Cerebellar cortex (tissue), 1 donor: ENCODE measurements around the gene PRKCD.

Source experiments
- DNase-seq: peaks from one replicate; pipeline ENCODE4 v3.0.0-alpha.2; 2015; ENCODE audit warnings: low spot score

The PRKCD gene

DNA sequence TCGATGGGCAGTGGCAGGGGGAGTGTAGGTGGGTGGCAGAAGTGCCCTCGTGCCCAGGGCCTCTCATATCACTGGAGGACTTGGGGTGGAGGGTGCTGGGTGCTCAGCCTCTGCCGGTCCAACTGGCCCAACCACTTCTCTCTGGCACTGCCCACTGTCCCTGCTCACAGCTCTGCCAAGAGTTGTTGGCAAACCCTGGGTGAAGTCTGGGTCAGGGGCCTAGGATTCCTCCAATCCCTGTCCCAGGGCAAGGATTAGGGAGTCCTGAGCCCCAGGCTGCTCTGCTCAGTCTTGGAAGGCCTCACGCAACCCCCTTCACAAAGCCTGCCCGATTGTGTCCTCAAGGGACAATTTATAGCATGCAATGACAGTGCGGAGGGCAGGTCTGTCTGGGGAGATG is 5.2 kb upstream of the PRKCD start:
- no peak for DNase-seq

DNA sequence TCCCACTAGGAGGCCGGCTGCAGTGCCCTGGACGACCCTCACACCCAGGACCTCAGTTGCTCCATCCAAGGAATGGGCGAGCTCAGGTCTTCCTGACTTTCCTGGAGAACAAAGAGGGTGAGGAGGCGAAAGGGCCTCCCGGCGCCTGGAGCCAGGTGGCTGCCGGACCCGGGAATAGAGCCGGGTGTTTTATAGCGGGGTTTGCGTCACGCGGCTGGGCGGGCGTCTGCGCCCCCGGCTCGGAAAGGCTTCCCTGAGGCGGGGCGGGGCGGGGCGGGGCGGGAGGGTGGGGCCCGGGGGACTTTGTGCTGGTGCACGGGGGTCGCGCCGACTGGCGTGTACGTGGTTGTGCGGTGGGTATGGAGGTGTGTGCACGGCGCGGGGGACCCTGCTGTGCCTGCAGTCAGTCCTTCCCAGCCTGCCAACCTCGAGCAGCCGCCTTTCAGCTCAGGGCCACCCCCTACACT is 4.6 kb upstream of the PRKCD start:
- no peak for DNase-seq

GRCh38 chr3:53157974-53158580 is 2.9 kb upstream of the PRKCD start:
- no peak for DNase-seq

GRCh38 chr3:53158765-53159155 is 2.2 kb upstream of the PRKCD start:
- no peak for DNase-seq

GRCh38 chr3:53159156-53160060 is 1.6 kb upstream of the PRKCD start:
- no peak for DNase-seq

DNA sequence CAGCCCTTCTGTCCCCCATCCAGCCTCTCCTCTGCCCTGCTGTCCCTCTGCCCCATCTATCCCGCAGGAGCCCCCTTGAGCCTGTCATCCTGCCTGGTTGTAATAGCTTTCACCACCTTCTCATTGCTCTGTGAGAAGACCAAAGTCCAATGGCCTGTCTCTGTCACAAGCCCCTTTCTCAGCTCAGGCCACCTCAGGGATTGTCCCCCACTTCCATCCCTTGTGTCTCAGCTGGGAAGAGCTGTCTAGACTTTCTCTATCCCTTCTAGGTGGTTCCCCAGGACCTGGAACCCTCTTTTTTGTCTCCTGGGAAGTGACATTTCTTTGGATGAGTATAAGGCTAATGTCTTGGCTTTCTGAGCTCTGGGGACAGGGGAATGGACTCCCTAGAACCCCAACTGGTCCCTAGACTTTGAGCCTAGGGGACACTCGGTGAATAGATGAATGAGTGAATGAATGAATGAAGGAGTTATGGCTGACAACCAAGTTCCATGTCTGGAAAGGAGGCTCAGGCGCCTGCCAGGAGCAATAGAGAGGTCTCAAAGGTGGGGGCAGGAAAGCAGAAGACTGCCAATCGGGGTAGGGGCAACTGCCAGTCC is 849 bp upstream of the PRKCD start:
- DNase-seq: no peak

- no peak for DNase-seq
Observed at GRCh38 chr3:53161450-53161819, 426 bp downstream of the PRKCD start.

DNA sequence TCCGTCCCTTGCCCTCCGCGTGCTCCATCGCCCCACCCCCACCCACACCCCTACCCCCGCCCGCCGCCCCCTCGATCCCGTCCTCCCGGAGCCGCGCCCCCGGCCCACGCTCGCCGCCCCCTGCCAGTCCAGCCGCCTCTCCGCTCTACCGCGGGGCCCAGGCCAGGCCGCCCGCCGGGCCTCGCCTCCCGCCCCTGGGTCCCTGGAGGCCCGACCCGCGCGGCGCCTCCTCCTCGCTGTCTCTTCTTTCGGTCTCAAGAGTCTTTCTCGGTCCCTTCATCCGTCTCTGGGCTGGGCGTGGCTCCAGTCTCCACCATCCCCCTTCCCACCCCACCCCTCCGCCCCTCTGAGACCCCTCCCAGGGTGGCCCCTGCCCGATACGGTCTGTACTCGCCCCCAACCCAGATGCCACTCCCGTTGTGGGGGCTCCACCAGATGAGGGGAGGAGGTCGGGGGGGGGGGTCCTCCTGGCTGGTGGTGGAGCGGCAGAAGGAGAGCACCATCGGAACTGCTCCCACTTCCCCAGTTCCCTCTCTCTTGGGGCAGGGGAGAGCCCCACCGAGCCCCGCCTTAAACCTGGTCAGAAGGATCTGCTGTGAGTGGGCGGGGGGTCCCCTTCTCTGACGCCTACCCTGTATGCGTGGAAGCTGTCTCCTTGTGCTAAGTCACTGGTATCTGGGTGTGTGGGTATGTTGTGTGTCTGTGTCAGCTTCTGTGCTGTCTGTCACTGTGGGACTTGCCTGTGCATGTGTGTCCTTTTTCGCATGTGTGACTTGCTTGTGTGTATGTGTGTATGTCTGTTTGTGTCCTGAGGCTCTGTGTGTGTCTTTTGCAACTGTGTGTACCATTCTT is 1.0 kb downstream of the PRKCD start:
- DNase-seq: no peak

DNA sequence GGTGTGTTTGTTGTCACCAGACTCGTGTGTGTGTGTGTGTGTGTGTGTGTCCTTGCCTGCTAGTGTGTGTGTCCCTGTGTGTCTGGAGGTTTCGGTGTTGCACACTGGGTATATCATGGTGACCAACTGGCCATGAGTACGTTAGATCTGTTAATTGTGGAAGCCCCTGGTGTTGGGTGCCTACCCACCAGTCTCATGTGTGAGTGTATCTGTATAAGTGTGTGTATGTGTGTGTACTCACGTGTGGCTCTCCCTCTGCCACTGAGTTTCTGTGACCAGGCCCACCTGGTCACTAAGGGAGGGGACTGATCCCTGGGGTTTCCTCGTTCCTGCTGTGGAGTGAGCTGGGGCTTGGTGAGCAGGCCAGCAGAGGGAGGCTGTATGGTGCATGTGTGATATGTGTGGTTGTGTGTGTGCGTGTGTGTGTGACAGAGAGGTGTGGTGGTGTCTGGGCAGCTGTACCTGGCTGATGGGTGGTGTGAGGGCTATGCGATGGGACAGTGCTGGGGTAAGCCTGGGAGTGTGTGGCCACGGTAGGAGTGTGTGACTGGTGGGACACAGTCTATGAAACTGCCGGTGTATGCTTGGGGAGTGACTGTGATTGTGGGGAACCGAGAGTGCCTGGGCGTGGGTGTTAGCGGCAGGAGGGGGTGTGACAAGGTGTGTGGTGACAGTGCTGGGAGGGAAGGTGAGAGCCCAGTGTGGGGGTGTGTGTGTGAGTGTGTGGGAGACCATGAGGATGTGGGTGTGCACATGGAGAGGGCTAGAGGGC is 1.8 kb downstream of the PRKCD start:
- DNase-seq: no peak

DNA sequence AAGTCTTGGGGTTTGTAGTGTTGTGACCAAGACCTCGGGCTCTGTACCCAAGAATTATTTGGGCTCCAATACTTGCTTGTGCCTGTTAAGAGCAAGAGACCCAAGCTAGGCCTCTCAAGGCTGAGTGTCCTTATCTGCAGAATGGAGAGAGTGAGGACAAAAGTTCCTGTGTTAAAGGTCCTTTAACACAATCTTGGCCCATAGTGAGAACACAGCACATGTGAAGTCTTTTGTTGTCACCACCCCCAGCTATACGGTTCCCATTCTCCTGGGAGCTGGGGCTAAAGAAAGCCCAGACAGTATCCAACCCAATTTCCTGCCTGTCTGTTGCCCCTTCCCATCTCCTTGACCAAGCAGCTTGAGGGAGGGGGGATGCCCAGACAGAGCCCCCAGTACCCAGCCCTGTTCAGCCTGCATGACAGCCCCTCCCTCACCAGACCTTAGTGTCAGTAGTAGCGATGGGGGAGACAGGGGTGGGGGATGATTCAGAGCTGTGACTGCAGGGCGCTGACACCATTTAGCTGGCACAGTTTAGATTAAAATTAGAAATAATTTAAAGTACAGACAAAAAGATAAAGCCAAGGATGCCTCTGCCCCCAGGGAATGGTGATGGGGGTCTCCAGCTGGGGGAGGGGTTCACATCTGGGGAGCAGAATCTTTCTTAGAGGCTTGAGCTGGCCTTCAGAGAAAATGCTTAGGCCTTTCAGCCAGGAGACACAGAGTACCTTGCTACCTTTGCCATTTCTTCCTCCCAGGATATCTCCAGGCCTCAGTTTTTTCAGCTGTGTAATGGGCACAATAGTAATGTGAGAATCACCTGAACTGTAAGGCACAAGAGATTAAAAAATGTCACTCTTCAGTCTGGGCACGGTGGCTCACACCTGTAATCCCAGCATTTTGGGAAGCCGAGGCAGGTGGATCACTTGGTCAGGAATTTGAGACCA is 2.7 kb downstream of the PRKCD start:
- peak; percentile 27 for DNase-seq

DNA sequence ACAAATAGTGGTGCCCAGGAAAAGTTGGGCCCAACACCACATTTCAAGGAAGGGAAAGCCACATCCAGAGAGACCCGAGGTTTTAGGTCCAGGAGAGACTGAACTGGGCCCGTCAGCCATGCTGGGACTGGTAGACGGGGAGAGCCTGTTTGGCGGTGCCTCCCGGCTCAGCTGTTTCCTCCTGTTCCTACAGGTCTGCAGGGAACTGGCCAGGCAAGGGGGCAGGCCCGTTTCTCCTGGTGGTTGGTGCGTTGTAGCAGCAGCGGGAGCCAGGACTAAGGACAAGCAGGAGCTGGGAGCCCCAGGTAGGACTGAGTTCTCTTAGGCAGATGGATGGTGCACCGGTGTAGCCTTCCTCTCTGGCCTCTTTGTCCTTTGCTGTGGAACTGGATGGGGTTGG is 3.9 kb downstream of the PRKCD start:
- no peak for DNase-seq

DNA sequence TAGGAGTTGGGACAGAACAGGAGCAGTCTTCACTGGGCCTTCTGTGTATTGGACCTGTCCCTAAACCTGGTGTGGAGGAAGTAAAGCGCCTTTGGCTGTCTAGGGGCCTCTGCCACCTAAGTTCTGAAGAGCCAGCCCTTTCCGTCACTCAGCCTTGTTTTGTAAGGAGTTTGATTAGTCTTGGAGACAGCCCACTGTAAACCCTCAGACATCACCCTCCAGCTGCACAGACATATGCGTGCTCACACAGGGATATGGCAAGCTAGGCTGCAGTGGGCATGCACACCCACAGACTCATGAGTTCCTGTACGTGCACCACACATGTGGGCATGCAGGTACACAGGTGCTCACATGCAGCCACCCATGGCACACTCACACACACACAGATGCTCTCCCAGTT is 5.2 kb downstream of the PRKCD start:
- DNase-seq: no peak

GRCh38 chr3:53166781-53167291 is 5.8 kb downstream of the PRKCD start:
- DNase-seq: peak; percentile 28

GRCh38 chr3:53167418-53168174 is 6.6 kb downstream of the PRKCD start:
- no peak for DNase-seq

DNA sequence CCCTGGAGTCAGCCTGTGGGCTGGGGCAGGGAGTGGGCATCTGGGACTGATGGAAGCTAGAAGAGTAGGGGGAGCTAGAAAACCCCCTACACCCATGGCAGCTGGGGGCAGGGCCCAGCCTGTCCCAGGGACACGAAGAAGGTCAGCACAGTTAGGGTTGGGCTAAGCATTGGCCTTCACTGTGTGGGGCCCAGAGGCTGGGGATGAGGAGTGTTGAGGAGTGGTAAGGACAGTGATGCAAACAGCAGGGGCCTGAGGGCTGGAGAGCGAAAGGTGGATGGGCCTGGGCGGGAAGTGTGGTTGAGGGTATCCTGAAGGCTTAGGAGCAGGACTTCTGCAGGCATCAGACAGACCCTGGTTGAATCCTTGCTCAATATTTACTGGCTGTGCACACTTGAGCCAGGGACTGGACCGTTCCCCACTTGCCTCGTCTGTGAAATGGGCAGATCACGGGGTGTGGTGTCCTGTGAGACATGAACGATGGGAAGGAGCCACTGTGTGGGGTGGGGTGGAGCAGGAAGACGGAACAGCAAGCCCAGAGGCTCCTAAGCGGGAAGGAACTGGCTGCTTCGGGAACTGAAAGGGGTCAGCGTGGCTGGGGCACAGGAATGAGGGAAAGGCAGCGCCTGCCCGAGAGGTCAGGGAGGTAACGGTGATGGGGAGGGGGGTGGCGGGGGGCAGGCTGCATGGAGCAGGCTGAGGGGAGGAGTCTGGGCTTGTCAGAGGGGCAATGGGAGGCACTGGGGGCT is 7.3 kb downstream of the PRKCD start:
- no peak for DNase-seq

DNA sequence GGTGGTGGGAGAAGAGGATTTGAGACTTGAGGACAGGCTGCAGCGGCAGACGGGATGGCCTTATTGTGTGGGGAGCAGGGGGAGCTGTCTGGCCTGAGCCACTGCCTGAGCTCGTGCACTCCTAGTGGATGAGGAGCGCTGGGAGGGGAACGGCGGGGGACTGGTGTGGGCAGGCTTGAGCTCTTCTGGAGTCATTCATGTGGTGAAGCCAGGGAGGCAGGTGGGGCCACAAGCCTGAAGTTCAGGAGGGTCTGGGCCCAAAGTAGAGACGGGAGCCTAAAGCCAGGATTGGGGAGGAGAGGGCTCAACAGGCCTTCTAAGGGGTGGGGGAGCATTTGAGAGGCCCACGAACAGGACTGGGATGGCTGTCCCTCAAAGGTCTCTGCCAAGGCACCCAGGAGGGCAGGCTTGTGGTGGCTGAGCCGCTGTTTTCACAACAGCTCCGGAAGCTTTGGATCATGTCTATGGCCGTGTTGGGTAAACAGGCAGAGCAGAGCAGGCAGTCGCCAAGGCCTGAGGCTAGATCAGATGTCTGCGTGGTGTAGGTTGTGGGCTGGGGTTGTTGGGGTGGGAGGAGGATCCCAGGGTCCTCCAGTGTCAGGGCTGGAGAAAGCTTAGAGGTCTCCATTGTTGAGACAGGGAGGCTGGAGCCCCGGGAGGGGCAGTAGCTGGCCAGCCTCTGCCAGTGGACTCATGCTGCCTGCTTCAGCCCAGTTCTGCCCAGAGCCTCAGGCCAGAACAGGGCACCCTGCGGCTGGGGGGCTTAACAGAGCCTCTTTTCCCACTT is 8.2 kb downstream of the PRKCD start:
- no peak for DNase-seq

DNA sequence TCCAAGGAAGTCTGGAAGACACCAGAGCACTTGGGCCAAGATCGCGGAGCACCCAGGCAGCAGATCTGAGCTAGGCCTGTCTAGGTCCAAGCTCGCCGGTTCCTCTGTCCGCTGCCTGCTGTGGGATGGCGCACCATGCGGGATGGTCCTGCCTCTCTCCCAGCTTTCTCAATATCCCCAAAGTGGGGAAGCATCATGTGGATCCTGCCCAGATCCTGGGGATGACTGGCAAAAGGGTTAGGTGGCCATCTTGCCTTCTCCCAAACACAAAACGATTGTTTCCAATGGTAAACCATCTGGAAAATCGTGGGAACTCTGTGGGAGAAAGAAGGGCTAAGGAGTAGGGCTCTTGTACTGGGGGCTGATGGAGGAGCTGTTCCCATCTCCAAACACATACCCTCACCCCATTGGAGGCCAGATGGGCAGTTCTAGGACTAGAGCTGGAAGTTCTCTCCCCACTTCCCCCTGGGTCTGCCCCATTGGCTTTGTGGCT is 8.9 kb downstream of the PRKCD start:
- no peak for DNase-seq
